HG02943 (cell line): ENCODE data around the gene SLX1A.
"Not testable (repeated sequence)": the region's sequence is repeated elsewhere in the genome, so short reads cannot be mapped to it uniquely, and the experiment has no call there.

Experiments used
- ATAC-seq: cut with Tn5 transposase; IDR thresholded peaks from one replicate; pipeline ENCODE4 v1.9.1; 2021; ENCODE audit warnings: mild to moderate bottlenecking, low read depth, moderate library complexity; ENCODE audit not compliant: unreplicated experiment

The SLX1A gene

DNA sequence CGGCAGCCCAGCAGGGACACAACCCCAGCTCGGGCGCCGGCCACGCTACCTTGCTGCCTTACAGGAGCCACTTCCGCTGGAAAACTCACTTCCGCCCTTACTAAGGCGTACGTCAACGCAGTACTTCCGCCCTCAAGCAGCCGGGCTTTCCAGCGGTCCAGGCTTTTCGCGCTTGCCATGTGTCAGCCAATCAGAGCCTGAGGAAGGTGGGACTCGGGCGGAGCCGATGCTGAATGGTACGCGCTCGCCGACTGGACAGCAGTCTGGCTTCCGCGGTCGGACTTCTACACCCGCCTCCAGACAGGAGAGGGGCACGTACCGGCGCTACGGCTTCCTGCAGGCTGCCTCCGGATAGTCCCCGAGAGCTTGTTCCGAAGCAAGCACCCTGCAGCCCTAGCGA, at the start of gene SLX1A, which contains the start of gene BOLA2B:
Gene SLX1A (plus strand): TSS at position 261 of the 400 bp plus-strand sequence. CDS start 210 bp downstream, outside the sequence.
Gene BOLA2B (minus strand): TSS at position 52 of the 400 bp plus-strand sequence. CDS start 71 bp downstream, outside the sequence.
- ATAC-seq, result peak; percentile 77

DNA sequence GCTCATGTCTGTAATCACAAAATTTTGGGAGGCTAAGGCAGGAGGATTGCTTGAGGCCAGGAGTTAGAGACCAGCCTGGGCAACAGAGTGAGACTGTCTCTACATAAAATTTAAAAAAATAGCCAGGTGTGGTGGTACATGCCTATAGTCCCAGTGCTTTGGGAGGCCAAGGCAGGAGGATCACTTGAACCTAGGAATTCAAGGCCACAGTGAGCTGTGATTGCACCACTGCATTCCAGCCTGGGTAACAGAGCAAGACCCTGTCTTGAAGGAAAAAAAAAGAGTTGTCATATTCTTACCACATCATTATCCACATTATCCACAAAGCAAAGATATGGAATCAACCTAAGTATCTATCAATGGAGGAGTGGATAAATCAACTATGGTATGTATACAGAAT, 49.7 kb upstream of the SLX1A start:
- ATAC-seq, result no peak

DNA sequence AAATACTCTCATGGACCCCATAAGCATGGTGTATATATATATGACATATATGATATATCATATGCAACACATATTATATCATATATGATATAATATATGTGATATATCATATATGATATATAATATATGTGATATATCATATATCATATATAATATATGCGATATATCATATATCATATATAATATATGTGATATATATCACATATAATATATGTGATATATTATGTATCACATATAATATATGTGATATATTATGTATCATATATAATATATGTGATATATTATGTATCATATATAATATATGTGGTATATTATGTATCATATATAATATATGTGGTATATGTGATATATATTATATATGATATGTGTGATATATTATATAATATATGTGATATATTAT, 48.8 kb upstream of the SLX1A start:
- no peak for ATAC-seq

DNA sequence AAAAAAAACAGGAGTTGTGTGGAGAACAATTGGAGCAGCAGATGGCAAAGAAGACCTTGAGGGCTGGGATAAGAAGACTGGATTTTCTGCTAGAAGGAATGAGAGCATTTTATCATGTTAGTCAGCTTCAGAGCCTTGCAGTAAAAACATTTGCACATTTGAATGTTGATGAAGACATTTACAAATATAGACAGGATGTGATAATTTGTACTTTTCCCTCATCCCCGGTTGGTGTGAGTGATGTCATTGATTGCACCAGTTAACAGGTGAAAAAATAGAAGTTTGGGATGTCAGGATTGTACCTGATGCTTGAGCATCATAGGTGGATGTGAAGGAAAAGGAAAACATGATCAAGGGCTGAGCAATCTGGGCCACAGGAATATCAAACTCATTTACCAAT, 48.0 kb upstream of the SLX1A start:
- no peak for ATAC-seq

DNA sequence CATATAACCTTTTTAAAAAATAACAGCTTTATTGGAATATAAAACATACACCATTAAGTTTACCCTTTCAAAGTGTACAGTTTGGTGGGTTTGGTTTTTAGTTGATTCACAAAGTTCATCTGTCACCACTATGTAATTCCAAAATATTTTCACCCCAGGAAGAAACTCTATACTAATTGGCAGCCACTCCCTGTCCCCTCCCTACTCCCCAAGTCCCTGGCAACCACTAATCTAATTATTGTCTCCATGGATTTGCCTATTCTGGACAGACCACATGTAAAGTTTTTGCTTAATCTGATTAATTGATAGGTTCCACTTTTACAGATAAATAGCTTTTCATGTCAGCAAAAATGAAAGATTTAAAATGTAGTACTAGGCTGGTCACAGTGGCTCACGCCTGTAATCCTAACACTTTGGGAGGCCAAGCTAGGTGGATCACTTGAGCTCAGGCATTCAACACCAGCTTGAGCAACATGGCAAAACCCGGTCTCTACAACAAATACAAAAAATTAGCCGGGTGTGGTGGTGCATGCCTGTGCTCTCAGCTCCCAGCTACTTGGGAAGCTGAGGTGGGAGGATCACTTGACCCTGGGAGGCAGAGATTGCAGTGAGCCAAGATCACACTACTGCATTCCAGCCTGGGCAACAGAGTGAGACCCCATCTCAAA, 45.7 kb upstream of the SLX1A start:
- ATAC-seq, result no peak

DNA sequence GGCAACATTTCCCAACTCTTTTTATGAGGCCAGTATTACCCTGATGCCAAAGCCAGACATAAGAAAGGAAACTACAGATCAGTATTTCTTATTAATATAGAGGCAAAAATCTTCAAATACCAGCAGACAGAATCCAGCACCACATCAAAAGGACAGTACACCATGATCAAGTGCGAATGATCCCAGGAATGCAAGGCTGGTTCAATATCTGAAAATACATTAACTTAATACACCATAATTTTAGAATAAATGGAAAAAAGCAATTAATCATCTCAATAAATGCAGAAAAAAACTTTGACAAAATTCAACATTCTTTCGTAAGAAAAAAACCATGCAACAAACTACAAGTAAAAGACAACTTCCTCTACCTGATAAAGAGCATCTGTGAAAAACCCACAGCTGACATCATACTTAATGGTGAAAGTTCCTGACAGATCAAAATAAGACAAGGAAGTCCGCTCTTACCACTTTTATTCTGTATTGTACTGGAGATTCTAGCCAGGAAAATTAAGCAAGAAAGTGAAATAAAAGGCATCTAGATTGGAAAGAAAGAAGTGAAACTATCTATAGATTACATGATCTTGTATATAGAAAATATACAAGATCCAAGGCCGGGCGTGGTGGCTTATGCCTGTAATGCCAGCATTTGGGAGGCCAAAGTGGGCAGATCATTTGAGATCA, 44.3 kb upstream of the SLX1A start:
- ATAC-seq, result no peak

DNA sequence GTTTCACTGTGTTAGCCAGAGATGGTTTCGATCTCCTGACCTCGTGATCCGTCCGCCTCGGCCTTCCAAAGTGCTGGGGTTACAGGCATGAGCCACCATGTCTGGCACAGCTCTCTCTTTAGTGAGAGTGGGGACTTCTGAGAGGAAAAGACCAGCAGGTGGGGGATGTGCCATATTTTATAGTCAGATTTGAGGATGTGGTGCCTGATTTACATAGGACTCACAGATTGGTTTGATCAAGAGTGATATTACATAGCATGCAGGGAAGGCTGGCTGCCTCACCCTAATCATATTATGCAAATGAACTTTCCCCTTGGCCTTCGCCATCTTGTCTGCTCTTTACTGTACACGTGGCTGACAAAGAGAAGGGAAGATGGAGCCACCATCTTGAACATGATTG, 42.6 kb upstream of the SLX1A start:
- ATAC-seq, result no peak

DNA sequence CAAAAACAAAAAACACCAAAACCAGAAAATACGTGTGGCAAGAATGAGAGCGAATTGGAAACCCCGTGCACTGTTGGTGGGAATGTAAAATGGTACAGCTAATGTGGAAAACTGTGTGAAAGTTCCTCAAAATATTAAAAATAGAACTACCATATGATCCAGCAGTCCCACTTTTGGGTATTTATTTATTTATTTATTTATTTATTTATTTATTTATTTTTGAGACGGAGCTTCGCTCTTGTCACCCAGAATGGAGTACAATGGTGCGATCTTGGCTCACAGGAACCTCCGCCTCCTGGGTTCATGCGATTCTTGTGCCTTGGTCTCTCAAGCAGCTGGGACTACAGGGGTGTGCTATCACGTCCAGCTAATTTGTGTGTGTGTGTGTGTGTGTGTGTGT, 41.2 kb upstream of the SLX1A start:
- ATAC-seq, result no peak

DNA sequence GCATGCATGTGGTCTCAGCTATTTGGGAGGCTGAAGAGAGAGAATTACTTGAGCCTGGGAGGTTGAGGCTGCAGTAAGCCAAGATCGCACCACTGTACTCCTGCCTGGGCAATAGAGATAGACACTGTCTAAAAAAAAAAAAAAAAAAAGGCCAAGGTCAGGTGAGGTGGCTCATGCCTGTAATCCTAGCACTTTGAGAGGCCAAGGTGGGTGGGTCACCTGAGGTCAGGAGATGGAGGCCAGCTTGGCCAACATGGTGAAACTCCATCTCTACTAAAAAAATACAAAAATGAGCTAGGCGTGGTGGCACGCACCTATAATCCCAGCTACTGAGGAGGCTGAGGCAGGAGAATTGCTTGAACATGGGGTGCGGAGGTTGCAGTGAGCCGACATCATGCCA, 38.5 kb upstream of the SLX1A start:
- no peak for ATAC-seq

DNA sequence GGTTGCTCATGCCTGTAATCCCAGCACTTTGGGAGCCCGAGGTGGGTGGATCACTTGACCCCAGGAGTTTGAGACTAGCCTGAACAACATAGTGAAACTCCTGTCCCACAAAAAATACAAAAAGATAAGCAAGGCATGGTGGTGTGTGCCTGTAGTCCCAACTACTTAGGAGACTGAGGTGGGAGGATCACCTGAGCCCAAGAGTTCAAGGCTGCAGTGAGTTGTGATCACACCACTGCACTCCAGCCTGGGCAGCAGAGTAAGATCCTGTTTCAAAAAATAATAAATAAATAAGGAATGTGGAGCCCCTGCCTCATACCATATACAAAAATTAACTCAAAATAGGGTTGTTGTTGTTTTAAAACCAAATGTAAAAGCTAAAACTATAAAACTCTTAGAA, 36.5 kb upstream of the SLX1A start:
- ATAC-seq, result no peak

DNA sequence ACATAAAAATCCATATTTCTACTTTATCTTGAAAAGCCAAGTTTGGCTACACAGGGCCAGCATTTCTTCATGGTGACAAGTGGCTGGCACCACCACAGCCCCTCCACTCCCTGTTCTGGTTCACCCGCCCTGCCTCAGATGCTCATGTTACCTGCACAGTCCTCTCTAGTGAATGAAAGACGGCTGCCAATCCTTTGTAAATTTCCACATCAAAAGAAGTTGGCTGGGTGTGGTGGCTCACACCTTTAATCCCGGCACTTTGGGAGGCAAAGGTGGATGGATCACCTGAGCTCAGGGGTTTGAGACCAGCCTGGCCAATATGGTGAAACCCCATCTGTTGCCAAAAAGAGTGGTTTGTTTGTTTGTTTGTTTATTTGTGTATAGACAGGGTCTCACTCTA, 30.1 kb upstream of the SLX1A start:
- no peak for ATAC-seq

DNA sequence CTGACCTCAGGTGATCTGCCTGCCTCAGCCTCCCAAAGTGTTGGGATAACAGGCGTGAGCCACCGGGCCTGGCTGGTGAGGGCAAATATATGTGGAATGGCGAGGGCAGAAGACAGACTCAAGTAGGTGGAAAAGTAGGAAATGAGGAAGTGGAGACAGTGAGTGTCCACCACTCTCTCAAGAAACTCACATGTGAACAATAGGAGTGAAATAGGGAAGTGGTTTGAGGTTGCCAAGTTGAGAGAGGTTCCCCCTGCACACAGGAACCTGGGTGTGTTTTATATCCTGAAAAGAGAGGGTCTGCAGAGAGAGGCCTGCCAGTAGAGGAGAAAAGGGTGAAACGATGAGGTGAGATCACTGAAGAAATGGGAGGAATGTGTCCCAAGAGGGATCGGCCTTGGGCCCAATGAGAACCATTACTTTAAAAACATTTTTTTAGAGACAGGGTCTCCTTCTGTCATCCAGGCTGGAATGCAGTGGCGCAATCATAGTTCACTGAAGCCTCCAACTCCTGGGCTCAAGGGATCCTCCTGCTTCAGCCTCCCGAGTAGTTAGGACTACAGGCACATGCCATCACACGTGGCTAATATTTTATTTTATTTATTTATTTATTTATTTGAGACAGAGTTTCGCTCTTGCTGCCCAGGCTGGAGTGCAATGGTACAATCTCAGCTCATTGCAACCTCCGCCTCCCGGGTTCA, 27.3 kb upstream of the SLX1A start:
- no peak for ATAC-seq

DNA sequence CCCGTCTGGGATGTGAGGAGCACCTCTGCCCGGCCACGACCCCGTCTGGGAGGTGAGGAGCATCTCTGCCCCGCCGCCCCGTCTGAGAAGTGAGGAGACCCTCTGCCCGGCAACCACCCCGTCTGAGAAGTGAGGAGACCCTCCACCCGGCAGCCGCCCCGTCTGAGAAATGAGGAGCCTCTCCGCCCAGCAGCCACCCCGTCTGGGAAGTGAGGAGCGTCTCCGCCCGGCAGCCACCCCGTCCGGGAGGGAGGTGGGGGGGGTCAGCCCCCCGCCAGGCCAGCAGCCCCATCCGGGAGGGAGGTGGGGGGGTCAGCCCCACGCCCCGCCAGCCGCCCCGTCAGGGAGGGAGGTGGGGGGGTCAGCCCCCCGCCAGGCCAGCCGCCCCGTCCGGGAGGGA, 24.9 kb upstream of the SLX1A start:
- ATAC-seq, result not testable (repeated sequence)

DNA sequence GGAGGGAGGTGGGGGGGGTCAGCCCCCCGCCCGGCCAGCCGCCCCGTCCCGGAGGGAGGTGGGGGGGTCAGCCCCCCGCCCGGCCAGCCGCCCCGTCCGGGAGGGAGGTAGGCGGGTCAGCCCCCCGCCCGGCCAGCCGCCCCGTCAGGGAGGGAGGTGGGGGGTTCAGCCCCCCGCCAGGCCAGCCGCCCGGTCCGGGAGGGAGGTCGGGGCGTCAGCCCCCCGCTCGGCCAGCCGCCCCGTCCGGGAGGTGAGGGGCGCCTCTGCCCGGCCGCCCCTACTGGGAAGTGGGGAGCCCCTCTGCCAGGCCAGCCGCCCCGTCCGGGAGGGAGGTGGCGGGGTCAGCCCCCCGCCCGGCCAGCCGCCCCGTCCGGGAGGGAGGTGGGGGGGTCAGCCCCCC, 24.3 kb upstream of the SLX1A start:
- not testable (repeated sequence) for ATAC-seq

DNA sequence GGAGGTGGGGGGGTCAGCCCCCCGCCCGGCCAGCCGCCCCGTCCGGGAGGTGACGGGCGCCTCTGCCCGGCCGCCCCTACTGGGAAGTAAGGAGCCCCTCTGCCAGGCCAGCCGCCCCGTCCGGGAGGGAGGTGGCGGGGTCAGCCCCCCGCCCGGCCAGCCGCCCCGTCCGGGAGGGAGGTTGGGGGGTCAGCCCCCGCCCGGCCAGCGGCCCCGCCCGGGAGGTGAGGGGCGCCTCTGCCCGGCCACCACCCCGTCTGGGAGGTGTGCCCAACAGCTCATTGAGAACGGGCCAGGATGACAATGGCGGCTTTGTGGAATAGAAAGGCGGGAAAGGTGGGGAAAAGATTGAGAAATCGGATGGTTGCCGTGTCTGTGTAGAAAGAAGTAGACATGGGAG, 23.5 kb upstream of the SLX1A start:
- not testable (repeated sequence) for ATAC-seq

DNA sequence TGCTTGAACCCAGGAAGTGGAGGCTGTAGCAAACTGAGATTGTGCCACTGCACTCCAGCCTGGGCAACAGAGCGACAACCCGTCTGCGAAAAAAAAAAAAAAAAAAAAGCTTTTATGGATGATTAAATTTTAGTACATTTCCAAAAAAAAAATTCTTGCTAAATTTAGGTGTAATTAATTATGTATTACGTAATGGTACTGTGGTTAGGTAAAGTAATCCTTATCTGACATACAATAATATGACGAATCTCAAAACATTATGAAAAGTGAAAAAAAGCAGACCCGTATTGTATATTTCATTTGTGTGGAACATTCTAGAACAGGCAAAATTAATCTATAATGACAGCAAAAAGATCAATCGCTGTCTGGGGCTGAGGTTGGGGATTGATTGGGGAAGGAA, 20.6 kb upstream of the SLX1A start:
- no peak for ATAC-seq

DNA sequence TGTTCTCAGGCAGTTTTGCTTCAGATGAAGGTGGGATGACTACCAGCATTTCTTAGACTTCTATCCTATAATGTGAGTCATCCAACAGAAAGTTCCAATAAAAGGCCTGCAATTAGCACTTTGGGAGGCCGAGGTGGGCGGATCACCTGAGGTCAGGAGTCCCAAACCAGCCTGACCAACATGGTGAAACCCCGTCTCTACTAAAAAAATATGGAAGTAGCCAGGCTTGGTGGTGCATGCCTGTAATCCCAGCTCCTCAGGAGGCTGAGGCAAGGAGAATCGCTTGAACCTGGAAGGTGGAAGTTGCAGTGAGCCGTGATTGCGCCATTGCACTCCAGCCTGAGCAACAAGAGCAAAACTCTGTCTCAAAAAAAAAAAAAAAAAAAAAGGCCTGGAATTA, 16.8 kb upstream of the SLX1A start:
- not testable (repeated sequence) for ATAC-seq

DNA sequence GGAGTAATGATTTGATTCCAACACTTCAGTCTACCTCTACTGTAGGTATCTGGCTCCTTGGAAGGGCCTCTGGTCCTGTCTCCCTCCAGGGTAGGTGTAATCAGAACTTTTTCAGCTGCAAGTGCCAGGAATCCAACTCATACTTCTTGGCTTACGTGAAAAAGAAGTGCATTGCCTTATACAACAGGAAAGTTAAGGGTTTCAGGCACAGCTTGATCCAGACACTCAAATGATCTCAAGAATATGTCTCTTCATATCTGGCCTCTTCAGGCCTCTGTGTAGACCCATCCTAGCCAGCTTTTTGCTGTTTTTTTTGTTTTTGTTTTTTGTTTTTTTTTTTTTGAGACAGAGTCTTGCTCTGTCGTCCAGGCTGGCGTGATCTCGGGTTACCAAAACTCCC, 14.5 kb upstream of the SLX1A start:
- no peak for ATAC-seq

DNA sequence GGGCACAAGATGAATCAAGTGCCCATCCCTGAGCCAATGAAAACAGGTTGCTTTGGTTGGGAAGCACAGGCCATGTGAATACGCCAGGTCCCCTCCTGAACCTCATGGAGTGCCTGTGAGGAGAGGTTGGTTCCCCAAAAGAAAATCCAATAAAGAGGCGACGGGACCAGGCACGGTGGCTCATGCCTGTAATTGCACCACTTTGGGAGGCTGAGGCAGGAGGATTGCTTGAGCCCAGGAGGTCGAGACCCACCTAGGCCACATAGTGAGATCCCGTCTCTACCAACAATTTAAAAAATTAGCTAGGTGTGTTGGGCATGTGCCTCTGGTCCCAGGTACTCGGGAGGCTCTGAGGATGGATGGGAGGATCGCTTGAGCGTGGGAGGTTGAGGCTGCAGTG, 13.7 kb upstream of the SLX1A start:
- ATAC-seq, result no peak

DNA sequence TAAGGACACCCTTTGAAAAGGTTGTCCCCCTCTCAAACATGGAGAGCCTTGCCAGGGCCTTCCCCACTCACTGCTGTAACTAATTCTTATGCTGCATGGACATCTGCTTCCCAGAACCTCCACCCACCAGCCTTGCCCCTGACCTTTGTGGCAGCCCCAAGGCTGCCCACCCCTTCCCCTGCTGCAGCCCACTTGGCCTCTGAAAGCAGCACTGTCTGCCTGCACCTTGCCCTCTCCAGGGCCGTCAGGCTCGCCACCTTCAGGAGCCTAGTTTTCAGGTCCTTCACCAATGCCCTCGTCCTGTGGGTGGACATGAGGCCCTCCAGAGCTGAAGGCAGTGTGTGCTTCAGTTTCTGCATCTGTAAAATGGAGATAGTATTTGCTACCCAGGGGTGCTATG, 12.9 kb upstream of the SLX1A start:
- ATAC-seq, result no peak

DNA sequence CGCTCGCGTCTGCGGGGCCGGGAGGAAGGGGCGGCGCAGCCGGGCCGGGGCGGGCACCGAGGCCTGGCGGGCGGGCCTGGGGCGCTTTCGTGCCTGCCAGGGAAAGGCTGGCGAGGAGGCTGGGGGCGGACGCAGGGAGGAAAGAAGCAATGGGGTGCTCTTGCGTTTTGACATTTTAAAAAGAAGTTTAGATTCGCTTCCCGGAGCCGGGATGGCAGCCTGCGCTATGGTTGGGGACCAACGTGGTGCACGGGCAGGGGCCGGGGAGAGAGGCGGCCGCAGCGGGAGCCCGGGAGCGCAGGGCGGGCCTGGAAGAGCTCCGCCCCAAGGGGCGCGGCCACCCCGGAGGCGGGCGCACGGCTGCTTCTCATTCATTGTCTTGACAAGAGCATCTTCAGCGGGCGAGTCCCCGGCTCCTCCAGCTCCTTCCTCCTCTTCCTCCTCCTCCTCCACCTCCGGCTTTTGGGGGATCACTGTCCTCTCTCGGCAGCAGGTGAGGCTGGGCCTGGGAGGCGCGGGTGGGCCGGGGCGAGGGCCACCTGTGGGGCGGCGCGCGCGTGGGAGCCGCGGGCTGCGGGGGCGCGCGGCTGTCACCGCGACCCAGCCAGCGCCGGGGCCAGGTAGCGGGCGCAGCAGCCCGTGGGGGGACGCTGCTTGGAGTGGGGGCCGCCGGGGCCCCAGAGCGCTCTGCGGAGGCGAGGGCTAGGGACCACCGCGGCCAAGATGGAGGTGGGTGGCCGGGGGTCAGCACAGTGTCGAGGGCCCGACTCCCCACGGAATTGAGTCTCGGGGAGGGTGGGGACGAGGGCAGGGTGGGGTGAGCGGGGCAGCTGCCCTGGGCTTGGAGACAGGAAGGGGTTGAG, 10.2 kb upstream of the SLX1A start, which contains the start of gene CORO1A:
Gene CORO1A (plus strand): TSS at position 370 of the 863 bp plus-strand sequence. CDS start 1,608 bp downstream, outside the sequence.
- peak; percentile 46 for ATAC-seq
